ENCODE results near the gene GRIK4.

Gene GRIK4

GRCh38 chr11:120929664-120930154 is 418.2 kb downstream of the GRIK4 start:
- peak; percentile 38 for DNase-seq

GRCh38 chr11:120931057-120931779 is 419.7 kb downstream of the GRIK4 start:
- DNase-seq, result no peak

GRCh38 chr11:120932305-120932915 is 420.9 kb downstream of the GRIK4 start:
- DNase-seq, result no peak

- DNase-seq, result no peak
These were observed 424.8 kb downstream of the GRIK4 start for GRCh38 chr11:120936356-120936755.

GRCh38 chr11:120937501-120937900 is 426.0 kb downstream of the GRIK4 start:
- no peak for DNase-seq

- DNase-seq, result no peak
These were observed 426.7 kb downstream of the GRIK4 start for GRCh38 chr11:120938260-120938659.

- no peak for DNase-seq
These were observed 428.8 kb downstream of the GRIK4 start for GRCh38 chr11:120940160-120940848.

- no peak for DNase-seq
These were observed 429.5 kb downstream of the GRIK4 start for GRCh38 chr11:120941000-120941399.

- DNase-seq, result no peak
These were observed 431.2 kb downstream of the GRIK4 start for GRCh38 chr11:120942701-120943100.

GRCh38 chr11:120945042-120945441 is 433.5 kb downstream of the GRIK4 start:
- no peak for DNase-seq

GRCh38 chr11:120950880-120951279 is 439.3 kb downstream of the GRIK4 start:
- no peak for DNase-seq

GRCh38 chr11:120952461-120953434 is 441.2 kb downstream of the GRIK4 start:
- peak; percentile 45 for DNase-seq

- no peak for DNase-seq
These were observed 442.8 kb downstream of the GRIK4 start for GRCh38 chr11:120954381-120954780.

- peak; percentile 19 for DNase-seq
These were observed 445.4 kb downstream of the GRIK4 start for GRCh38 chr11:120956710-120957495.

GRCh38 chr11:120958185-120958584 is 446.6 kb downstream of the GRIK4 start:
- DNase-seq, result no peak

- DNase-seq, result no peak
These were observed 447.6 kb downstream of the GRIK4 start for GRCh38 chr11:120959189-120959588.

GRCh38 chr11:120964857-120965256 is 453.3 kb downstream of the GRIK4 start:
- no peak for DNase-seq

GRCh38 chr11:120966840-120967239 is 455.3 kb downstream of the GRIK4 start:
- no peak for DNase-seq

- no peak for DNase-seq
These were observed 458.4 kb downstream of the GRIK4 start for GRCh38 chr11:120969993-120970392.

- DNase-seq, result no peak
These were observed 460.3 kb downstream of the GRIK4 start for GRCh38 chr11:120971825-120972224.

- no peak for DNase-seq
These were observed 461.1 kb downstream of the GRIK4 start for GRCh38 chr11:120972621-120973020.

GRCh38 chr11:120973501-120973900 is 462.0 kb downstream of the GRIK4 start:
- no peak for DNase-seq
